ENCODE measurements around the gene ZNRF1.
"Not testable (repeated sequence)": the region's sequence is repeated elsewhere in the genome, so short reads cannot be mapped to it uniquely, and the experiment has no call there.

ZNRF1 gene

GRCh38 chr16:74998481-74999218 is at the start of gene ZNRF1:
TSS of gene ZNRF1 (plus strand) at chr16:74999024. CDS start at chr16:74999672, 648 bp downstream.
- peak; percentile 82 for DNase-seq

GRCh38 chr16:74949309-74949708 is 49.5 kb upstream of the ZNRF1 start:
- no peak for DNase-seq

GRCh38 chr16:74950511-74950910 is 48.3 kb upstream of the ZNRF1 start:
- no peak for DNase-seq

GRCh38 chr16:74951206-74951605 is 47.6 kb upstream of the ZNRF1 start:
- DNase-seq: no peak

- DNase-seq: no peak
These were observed 47.1 kb upstream of the ZNRF1 start for GRCh38 chr16:74951681-74952080.

GRCh38 chr16:74954763-74955162 is 44.1 kb upstream of the ZNRF1 start:
- no peak for DNase-seq

- DNase-seq: no peak
These were observed 25.5 kb upstream of the ZNRF1 start for GRCh38 chr16:74973304-74973703.

- no peak for DNase-seq
These were observed 23.2 kb upstream of the ZNRF1 start for GRCh38 chr16:74975591-74975990.

GRCh38 chr16:74982256-74982655 is 16.6 kb upstream of the ZNRF1 start:
- no peak for DNase-seq

- DNase-seq: peak; percentile 38
These were observed 14.7 kb upstream of the ZNRF1 start for GRCh38 chr16:74984194-74984528.

GRCh38 chr16:74984529-74985296 is 14.1 kb upstream of the ZNRF1 start, which contains the start of gene WDR59:
TSS of gene WDR59 (minus strand) at chr16:74985123. CDS start at chr16:74985017, 106 bp downstream.
- peak; percentile 99 for DNase-seq

GRCh38 chr16:74987027-74987681 is 11.7 kb upstream of the ZNRF1 start:
- DNase-seq: no peak

- DNase-seq: not testable (repeated sequence)
These were observed 9.0 kb upstream of the ZNRF1 start for GRCh38 chr16:74989864-74990263.

- DNase-seq: no peak
These were observed 8.0 kb upstream of the ZNRF1 start for GRCh38 chr16:74990832-74991231.

GRCh38 chr16:74991268-74991592 is 7.6 kb upstream of the ZNRF1 start:
- no peak for DNase-seq

GRCh38 chr16:74991593-74992403 is 7.0 kb upstream of the ZNRF1 start:
- no peak for DNase-seq

- no peak for DNase-seq
These were observed 2.8 kb upstream of the ZNRF1 start for GRCh38 chr16:74995986-74996385.

- no peak for DNase-seq
These were observed 1.8 kb upstream of the ZNRF1 start for GRCh38 chr16:74997042-74997491.

GRCh38 chr16:74999219-74999608 is 390 bp downstream of the ZNRF1 start:
- peak; percentile 38 for DNase-seq

- DNase-seq: peak; percentile 64
These were observed 1.0 kb downstream of the ZNRF1 start for GRCh38 chr16:74999609-75000480.

GRCh38 chr16:75000481-75001081 is 1.8 kb downstream of the ZNRF1 start:
- no peak for DNase-seq

Data from activated naive CD4-positive, alpha-beta T cell treated with Interleukin-2 at 50 U/mL for 16 hours (primary cell).